Ramos (cell line): ENCODE measurements around the gene DPYSL3.

ENCODE experiments used
- in situ Hi-C: fragments of 300-500 bp; cut with MboI; formaldehyde crosslinking; loops from one replicate; pipeline ENCODE4 v1.14.3; 2022; ENCODE audit warnings: low sequenced_read_pairs; ENCODE audit not compliant: unreplicated experiment

Gene DPYSL3

GRCh38 chr5:147446523-147446922, 63.3 kb downstream of the DPYSL3 start:
- in situ Hi-C loops = no loop called here

- in situ Hi-C loops = no loop called here
Observed at GRCh38 chr5:147445917-147446316, 64.0 kb downstream of the DPYSL3 start.

GRCh38 chr5:147445090-147445489, 64.8 kb downstream of the DPYSL3 start:
- in situ Hi-C loops = no loop called here

GRCh38 chr5:147442224-147442623, 67.6 kb downstream of the DPYSL3 start:
- in situ Hi-C loops = no loop called here

GRCh38 chr5:147441191-147441695, 68.6 kb downstream of the DPYSL3 start:
- in situ Hi-C loops = no loop called here

GRCh38 chr5:147439254-147439653, 70.6 kb downstream of the DPYSL3 start:
- in situ Hi-C loops = no loop called here

- in situ Hi-C loops = no loop called here
Observed at GRCh38 chr5:147437161-147437596, 72.7 kb downstream of the DPYSL3 start.

GRCh38 chr5:147436596-147436995, 73.3 kb downstream of the DPYSL3 start:
- in situ Hi-C loops = no loop called here

- in situ Hi-C loops = no loop called here
Observed at GRCh38 chr5:147434049-147434448, 75.8 kb downstream of the DPYSL3 start.

GRCh38 chr5:147432323-147432722, 77.5 kb downstream of the DPYSL3 start:
- in situ Hi-C loops = no loop called here

- in situ Hi-C loops = no loop called here
Observed at GRCh38 chr5:147431586-147431985, 78.3 kb downstream of the DPYSL3 start.

GRCh38 chr5:147430628-147431027, 79.2 kb downstream of the DPYSL3 start:
- in situ Hi-C loops = no loop called here

- in situ Hi-C loops = no loop called here
Observed at GRCh38 chr5:147427521-147428401, 82.1 kb downstream of the DPYSL3 start.

- in situ Hi-C loops = no loop called here
Observed at GRCh38 chr5:147426640-147427327, 83.1 kb downstream of the DPYSL3 start.

GRCh38 chr5:147418613-147419012, 91.3 kb downstream of the DPYSL3 start:
- in situ Hi-C loops = no loop called here

- in situ Hi-C loops = no loop called here
Observed at GRCh38 chr5:147417135-147417813, 92.6 kb downstream of the DPYSL3 start.

- in situ Hi-C loops = no loop called here
Observed at GRCh38 chr5:147415651-147416050, 94.2 kb downstream of the DPYSL3 start.

GRCh38 chr5:147413266-147413665, 96.6 kb downstream of the DPYSL3 start:
- in situ Hi-C loops = no loop called here

GRCh38 chr5:147412561-147412960, 97.3 kb downstream of the DPYSL3 start:
- in situ Hi-C loops = no loop called here

GRCh38 chr5:147411359-147412319, 98.2 kb downstream of the DPYSL3 start:
- in situ Hi-C loops = no loop called here
